Activated CD8-positive, alpha-beta T cell treated with anti-CD3 and anti-CD28 coated beads for 36 hours (primary cell): Measurements from ENCODE around the gene LRCOL1. TPM values are rescaled to one million over a fixed set of nuclear protein-coding genes. Genes with fewer than 3 reads are reported as not detected.

Experiments used
- ATAC-seq: fragments of 200-7000 bp; cut with Tn5 transposase; one replicate; pipeline ENCODE4 v1.10.0; 2021; ENCODE audit warnings: mild to moderate bottlenecking, moderate library complexity
- CTCF ChIA-PET: fragments of 350-600 bp; sonication (Branson Sonifier 250); formaldehyde crosslinking; loops from one replicate; lab custom pipeline; 2021; ENCODE audit warnings: antibody characterized with exemption; lab: Charles Lee
- POLR2A ChIA-PET: fragments of 350-600 bp; sonication (Branson Sonifier 250); formaldehyde crosslinking; loops from one replicate; lab custom pipeline; 2021; ENCODE audit warnings: antibody characterized with exemption; lab: Charles Lee
- DNase-seq: peaks from one replicate; pipeline ENCODE4 v3.0.0-alpha.2; 2020
- H3K27ac Mint-ChIP-seq: one replicate; pipeline ENCODE4 v1.8.0; 2021; ENCODE audit warnings: mild to moderate bottlenecking, mixed read lengths
- H3K27me3 Mint-ChIP-seq: one replicate; pipeline ENCODE4 v1.8.0; 2021; ENCODE audit warnings: mixed read lengths
- H3K36me3 Mint-ChIP-seq: one replicate; pipeline ENCODE4 v1.8.0; 2021; ENCODE audit warnings: low read depth, mixed read lengths
- H3K4me1 Mint-ChIP-seq: one replicate; pipeline ENCODE4 v1.8.0; 2021; ENCODE audit warnings: low read depth, mixed read lengths
- H3K4me3 Mint-ChIP-seq: one replicate; pipeline ENCODE4 v1.8.0; 2021; ENCODE audit warnings: mild to moderate bottlenecking, moderate library complexity, mixed read lengths
- H3K9me3 Mint-ChIP-seq: one replicate; pipeline ENCODE4 v1.8.0; 2021; ENCODE audit warnings: mixed read lengths
- intact Hi-C: fragments of 100-400 bp; cut with micrococcal nuclease; formaldehyde crosslinking; loops from one replicate; pipeline ENCODE4 v1.10.0; 2022
- total RNA-seq, 2 experiments: library from RNA; stranded (reverse); gene quantifications; one replicate each; pipeline ENCODE4 v1.2.3, GENCODE V29; 2021
- TF ChIP-seq, protein P1 (sequence below): fragments of 200-600 bp; IDR thresholded peaks from one replicate; pipeline ENCODE4 v1.8.0; 2022; ENCODE audit warnings: antibody characterized with exemption, mild to moderate bottlenecking

The LRCOL1 gene
- total RNA-seq, 2 experiments from 2014 or later: not detected

DNA sequence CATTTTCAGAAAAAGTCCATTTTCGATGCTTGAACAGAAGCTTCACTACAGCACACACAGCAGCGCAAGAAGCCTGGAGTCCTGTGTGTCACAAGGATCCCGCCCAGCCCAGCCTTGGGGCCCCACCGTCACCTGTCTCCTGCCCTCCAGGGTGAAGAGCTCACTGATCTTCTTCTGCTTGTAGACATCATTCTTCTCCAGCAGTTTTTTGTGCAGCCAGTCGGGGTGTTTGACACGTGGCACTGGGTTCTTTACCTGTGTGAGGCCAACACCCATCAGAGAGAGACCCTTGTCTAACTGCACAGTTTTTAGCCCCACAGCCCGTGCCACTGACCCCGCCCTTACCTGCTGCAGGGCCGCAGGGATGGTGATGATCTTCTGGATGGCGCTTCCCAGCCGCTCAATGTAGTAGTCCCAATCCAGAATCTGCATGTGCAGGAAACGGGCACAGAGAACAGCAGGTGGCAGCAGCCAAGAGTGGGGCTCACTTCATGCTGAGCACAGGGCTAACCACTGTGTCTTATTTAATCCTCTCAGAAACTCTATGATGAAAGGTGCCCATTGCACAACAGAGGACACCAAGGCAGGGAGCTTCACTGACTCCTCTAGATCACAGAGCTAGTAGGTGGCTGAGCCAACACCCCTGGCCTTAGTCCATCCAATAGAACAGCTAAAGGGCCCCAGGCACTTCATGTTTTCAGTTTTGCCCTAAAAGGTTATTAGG, 46.8 kb upstream of the LRCOL1 start:
- H3K36me3 Mint-ChIP-seq: peaks cover 57% of the 10 kb centered on the region
- H3K9me3 Mint-ChIP-seq: no peaks in the 10 kb centered on the region
- POLR2A ChIA-PET: interaction anchor here (0.6 to 1.3 kb wide), 2 partner anchors 34 to 151 kb away, joined by 3 read pairs; no protein-coding TSS in a partner anchor
- H3K27me3 Mint-ChIP-seq: no peaks in the 10 kb centered on the region
- intact Hi-C loops: no loop called here
- no peaks in the 10 kb centered on the region for H3K4me1 Mint-ChIP-seq
- CTCF ChIA-PET: no interaction called here
- TF ChIP-seq, protein P1, sequence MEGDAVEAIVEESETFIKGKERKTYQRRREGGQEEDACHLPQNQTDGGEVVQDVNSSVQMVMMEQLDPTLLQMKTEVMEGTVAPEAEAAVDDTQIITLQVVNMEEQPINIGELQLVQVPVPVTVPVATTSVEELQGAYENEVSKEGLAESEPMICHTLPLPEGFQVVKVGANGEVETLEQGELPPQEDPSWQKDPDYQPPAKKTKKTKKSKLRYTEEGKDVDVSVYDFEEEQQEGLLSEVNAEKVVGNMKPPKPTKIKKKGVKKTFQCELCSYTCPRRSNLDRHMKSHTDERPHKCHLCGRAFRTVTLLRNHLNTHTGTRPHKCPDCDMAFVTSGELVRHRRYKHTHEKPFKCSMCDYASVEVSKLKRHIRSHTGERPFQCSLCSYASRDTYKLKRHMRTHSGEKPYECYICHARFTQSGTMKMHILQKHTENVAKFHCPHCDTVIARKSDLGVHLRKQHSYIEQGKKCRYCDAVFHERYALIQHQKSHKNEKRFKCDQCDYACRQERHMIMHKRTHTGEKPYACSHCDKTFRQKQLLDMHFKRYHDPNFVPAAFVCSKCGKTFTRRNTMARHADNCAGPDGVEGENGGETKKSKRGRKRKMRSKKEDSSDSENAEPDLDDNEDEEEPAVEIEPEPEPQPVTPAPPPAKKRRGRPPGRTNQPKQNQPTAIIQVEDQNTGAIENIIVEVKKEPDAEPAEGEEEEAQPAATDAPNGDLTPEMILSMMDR: no peak
- H3K27ac Mint-ChIP-seq: no peak overlapping the region
- DNase-seq (no peak), ATAC-seq (no peak)
- no peak overlapping the region for H3K4me3 Mint-ChIP-seq

DNA sequence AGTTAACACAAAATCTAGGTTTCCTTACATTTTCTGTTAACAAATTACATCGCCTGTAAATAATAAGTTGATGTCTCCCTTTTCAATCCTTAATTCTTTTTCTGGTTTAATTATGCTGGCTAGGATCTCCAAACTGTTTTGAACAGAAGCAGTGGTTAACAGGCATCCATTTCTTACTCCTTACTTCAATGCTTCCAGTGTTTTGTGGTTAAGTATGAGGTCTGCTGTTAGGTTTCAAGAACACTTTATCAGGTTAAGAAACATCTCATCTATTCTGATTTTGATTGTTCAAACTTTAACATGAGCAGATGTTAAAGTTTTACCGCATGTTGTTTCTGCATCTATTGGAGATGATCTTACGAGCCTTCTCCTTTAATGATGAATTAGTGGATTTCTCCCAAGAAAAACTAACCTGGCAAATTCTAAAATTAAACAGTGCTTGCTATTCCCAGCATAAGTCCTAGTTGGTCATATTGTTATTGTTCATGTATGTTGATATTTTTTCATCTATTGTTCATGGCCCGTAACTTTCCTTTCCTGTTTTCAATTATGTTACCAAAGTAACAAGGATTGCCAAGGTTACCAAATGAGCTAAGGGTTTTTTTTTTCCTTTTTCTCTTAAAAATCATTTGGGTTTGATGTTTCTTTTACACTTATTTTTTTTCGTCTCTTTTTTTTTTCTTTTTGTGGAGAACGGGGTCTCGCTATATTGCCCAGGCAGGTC, 43.3 kb upstream of the LRCOL1 start:
- Mint-ChIP-seq H3K27ac (no peak overlapping the region), H3K4me1 (no peaks in the 10 kb centered on the region), H3K9me3 (no peaks in the 10 kb centered on the region), H3K27me3 (no peaks in the 10 kb centered on the region), H3K36me3 (peaks cover 41% of the 10 kb centered on the region), H3K4me3 (no peak overlapping the region)
- TF ChIP-seq, protein P1: no peak
- ChIA-PET CTCF (no interaction called here), POLR2A (no interaction called here)
- ATAC-seq (no peak), DNase-seq (no peak)
- intact Hi-C loops: no loop called here

DNA sequence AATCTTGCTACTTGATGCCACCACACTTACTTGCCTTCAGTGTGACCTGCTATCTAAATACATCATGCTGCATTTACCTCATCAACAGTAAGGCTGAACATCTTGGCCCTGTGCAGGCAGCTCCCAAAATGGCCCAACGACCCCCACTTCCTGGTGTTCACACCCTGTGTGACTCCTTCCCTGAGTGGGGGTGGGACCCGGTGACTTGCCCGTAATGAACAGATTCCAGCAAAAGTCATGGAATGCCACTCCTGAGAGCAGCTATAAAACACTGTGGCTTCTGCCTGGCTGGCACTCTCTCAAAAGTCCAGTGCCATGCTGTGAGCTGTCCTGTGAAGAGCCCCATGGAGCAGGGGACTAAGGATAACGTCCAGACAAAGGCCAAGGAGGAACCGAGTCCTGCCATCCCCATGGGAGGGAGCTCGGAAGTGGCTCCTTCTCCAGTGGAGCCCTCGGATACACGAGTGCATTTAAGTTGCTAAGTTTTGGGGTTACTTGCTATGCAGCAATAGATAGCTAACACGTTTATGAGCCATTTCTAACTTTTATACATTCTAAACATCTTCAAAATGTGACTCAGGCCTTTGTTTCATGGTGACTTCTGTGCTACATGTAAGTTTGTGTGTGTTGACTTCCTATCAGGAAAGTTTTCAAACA, 41.2 kb upstream of the LRCOL1 start:
- TF ChIP-seq, protein P1: no peak
- ChIA-PET CTCF (interaction anchor here (1.1 kb wide), 1 partner anchor 13 kb away, joined by 3 read pairs; no protein-coding TSS in a partner anchor), POLR2A (interaction anchor here (0.6 to 1.2 kb wide), 2 partner anchors 44 to 187 kb away, joined by 3 read pairs; no protein-coding TSS in a partner anchor)
- intact Hi-C loops: no loop called here
- H3K4me3 Mint-ChIP-seq: no peak overlapping the region
- DNase-seq: no peak
- H3K4me1 Mint-ChIP-seq: no peaks in the 10 kb centered on the region
- H3K9me3 Mint-ChIP-seq: no peaks in the 10 kb centered on the region
- ATAC-seq: no peak
- no peak overlapping the region for H3K27ac Mint-ChIP-seq
- H3K27me3 Mint-ChIP-seq: no peaks in the 10 kb centered on the region
- H3K36me3 Mint-ChIP-seq: peaks cover 38% of the 10 kb centered on the region

DNA sequence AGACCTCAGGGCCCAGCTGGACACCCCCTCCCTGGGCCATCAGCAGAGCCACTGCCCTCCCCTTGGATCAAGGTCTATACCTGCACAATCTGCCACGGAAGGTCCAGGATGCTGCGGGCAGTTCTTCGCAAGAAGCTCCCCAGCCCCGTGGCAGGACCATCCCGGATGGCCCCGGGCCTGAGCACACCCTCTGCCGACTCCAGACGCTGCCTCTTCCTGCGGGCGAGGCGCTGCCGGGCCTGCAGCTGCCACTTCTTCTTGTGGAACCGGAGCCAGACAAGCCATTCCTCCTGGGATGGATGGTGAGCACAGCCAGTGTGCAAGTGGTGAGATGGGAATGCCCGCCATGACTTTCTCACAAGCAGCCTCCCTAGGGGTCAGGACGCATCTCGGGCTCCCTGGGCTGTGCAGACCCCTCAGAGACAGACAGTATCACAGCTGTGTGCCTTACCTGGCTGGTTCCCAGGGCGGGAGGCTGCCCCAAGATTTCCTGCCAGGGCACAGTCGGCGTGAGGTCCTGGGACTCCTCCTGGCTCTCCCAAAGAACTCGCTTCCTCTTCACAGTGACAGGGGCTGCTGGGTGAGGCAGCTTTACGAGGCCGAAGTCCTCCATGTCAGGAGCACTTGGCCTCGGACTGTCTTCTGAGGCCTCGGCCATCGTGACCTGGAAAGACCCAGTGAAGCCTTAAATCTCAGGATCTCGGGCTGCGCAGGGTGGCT, 39.0 kb upstream of the LRCOL1 start:
- TF ChIP-seq, protein P1: no peak
- intact Hi-C loops: no loop called here
- Mint-ChIP-seq H3K27ac (no peak overlapping the region), H3K9me3 (no peaks in the 10 kb centered on the region), H3K27me3 (no peaks in the 10 kb centered on the region), H3K4me1 (peaks cover 3% of the 10 kb centered on the region), H3K4me3 (no peak overlapping the region), H3K36me3 (peaks cover 39% of the 10 kb centered on the region)
- POLR2A ChIA-PET: interaction anchor here (1.1 kb wide), 1 partner anchor 12 kb away, joined by 3 read pairs; no protein-coding TSS in a partner anchor
- DNase-seq (no peak), ATAC-seq (no peak)
- CTCF ChIA-PET: interaction anchor here (1.0 to 1.6 kb wide), 2 partner anchors 9 to 11 kb away, joined by 3 to 5 read pairs; no protein-coding TSS in a partner anchor
